ENCODE data around the gene JPT2. TPM values are rescaled to one million over a fixed set of nuclear protein-coding genes. Genes with fewer than 3 reads are reported as not detected.

Gene JPT2
- total and polyA plus RNA-seq, 2 experiments from 2014 or later = 43.8 to 139 TPM

GRCh38 chr16:1631931-1632637 lies 46.0 kb upstream of the JPT2 start:
- ATAC-seq (no peak), DNase-seq (ENCODE audit: low spot score) (no peak)
- H3K4me1 ChIP-seq (ENCODE audit: insufficient read depth) = no peaks in the 10 kb centered on the region
- H3K27me3 Mint-ChIP-seq (ENCODE audit: insufficient read depth, low read depth, poor library complexity) = no peaks in the 10 kb centered on the region
- no peaks in the 10 kb centered on the region; the same call in 2 of the 3 replicates for H3K9me3 Mint-ChIP-seq
- no peaks in the 10 kb centered on the region for H3K4me1 Mint-ChIP-seq
- H3K27ac Mint-ChIP-seq = no peak overlapping the region
- no peaks in the 10 kb centered on the region for H3K9me2 ChIP-seq (ENCODE audit: insufficient read depth)
- H3K79me2 ChIP-seq (replicated peaks; ENCODE audit: insufficient read depth) = peaks cover 71% of the 10 kb centered on the region
- no peak overlapping the region for H3K4me3 Mint-ChIP-seq
- no peaks in the 10 kb centered on the region for H3K36me3 ChIP-seq (ENCODE audit: insufficient read depth)
- H3K27ac ChIP-seq (ENCODE audit: low read depth) = no peak overlapping the region
- H3K4me3 ChIP-seq = no peak overlapping the region
- no peak overlapping the region for H2AFZ ChIP-seq
- TF ChIP-seq ZNF331 (CRISPR knock-in tag; IDR thresholded peaks at IDR 0.05; ENCODE audit: low read depth) (no peak), ETS1 (IDR thresholded peaks at IDR 0.05) (no peak), EZH2phosphoT487 (IDR thresholded peaks at IDR 0.05; ENCODE audit: unreplicated experiment) (no peak), POLR2AphosphoS5 (IDR thresholded peaks at IDR 0.05; ENCODE audit: low read depth) (no peak), EZH2 (IDR thresholded peaks at IDR 0.05; ENCODE audit: low read depth, unreplicated experiment) (no peak), ZNF114 (CRISPR knock-in tag; IDR thresholded peaks at IDR 0.05) (no peak), STAT1 (IDR thresholded peaks at IDR 0.05; ENCODE audit: unreplicated experiment) (no peak), NANOG (IDR thresholded peaks at IDR 0.05; ENCODE audit: borderline replicate concordance) (no peak), JUNB (IDR thresholded peaks at IDR 0.05; ENCODE audit: unreplicated experiment) (no peak), CREB1 (CRISPR knock-in tag; IDR thresholded peaks at IDR 0.05; ENCODE audit: low read depth) (no peak), CTCF (conservative IDR thresholded peaks at IDR 0.05; ENCODE audit: low read depth in 2 of 2) (no peak)
- TF ChIP-seq, protein P1, sequence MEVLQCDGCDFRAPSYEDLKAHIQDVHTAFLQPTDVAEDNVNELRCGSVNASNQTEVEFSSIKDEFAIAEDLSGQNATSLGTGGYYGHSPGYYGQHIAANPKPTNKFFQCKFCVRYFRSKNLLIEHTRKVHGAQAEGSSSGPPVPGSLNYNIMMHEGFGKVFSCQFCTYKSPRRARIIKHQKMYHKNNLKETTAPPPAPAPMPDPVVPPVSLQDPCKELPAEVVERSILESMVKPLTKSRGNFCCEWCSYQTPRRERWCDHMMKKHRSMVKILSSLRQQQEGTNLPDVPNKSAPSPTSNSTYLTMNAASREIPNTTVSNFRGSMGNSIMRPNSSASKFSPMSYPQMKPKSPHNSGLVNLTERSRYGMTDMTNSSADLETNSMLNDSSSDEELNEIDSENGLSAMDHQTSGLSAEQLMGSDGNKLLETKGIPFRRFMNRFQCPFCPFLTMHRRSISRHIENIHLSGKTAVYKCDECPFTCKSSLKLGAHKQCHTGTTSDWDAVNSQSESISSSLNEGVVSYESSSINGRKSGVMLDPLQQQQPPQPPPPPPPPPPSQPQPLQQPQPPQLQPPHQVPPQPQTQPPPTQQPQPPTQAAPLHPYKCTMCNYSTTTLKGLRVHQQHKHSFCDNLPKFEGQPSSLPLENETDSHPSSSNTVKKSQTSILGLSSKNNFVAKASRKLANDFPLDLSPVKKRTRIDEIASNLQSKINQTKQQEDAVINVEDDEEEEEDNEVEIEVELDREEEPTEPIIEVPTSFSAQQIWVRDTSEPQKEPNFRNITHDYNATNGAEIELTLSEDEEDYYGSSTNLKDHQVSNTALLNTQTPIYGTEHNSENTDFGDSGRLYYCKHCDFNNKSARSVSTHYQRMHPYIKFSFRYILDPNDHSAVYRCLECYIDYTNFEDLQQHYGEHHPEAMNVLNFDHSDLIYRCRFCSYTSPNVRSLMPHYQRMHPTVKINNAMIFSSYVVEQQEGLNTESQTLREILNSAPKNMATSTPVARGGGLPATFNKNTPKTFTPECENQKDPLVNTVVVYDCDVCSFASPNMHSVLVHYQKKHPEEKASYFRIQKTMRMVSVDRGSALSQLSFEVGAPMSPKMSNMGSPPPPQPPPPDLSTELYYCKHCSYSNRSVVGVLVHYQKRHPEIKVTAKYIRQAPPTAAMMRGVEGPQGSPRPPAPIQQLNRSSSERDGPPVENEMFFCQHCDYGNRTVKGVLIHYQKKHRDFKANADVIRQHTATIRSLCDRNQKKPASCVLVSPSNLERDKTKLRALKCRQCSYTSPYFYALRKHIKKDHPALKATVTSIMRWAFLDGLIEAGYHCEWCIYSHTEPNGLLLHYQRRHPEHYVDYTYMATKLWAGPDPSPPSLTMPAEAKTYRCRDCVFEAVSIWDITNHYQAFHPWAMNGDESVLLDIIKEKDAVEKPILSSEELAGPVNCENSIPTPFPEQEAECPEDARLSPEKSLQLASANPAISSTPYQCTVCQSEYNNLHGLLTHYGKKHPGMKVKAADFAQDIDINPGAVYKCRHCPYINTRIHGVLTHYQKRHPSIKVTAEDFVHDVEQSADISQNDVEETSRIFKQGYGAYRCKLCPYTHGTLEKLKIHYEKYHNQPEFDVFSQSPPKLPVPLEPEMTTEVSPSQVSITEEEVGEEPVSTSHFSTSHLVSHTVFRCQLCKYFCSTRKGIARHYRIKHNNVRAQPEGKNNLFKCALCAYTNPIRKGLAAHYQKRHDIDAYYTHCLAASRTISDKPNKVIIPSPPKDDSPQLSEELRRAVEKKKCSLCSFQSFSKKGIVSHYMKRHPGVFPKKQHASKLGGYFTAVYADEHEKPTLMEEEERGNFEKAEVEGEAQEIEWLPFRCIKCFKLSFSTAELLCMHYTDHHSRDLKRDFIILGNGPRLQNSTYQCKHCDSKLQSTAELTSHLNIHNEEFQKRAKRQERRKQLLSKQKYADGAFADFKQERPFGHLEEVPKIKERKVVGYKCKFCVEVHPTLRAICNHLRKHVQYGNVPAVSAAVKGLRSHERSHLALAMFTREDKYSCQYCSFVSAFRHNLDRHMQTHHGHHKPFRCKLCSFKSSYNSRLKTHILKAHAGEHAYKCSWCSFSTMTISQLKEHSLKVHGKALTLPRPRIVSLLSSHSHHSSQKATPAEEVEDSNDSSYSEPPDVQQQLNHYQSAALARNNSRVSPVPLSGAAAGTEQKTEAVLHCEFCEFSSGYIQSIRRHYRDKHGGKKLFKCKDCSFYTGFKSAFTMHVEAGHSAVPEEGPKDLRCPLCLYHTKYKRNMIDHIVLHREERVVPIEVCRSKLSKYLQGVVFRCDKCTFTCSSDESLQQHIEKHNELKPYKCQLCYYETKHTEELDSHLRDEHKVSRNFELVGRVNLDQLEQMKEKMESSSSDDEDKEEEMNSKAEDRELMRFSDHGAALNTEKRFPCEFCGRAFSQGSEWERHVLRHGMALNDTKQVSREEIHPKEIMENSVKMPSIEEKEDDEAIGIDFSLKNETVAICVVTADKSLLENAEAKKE (CRISPR knock-in tag; IDR thresholded peaks at IDR 0.05) = no peak
- TF ChIP-seq, protein P2, sequence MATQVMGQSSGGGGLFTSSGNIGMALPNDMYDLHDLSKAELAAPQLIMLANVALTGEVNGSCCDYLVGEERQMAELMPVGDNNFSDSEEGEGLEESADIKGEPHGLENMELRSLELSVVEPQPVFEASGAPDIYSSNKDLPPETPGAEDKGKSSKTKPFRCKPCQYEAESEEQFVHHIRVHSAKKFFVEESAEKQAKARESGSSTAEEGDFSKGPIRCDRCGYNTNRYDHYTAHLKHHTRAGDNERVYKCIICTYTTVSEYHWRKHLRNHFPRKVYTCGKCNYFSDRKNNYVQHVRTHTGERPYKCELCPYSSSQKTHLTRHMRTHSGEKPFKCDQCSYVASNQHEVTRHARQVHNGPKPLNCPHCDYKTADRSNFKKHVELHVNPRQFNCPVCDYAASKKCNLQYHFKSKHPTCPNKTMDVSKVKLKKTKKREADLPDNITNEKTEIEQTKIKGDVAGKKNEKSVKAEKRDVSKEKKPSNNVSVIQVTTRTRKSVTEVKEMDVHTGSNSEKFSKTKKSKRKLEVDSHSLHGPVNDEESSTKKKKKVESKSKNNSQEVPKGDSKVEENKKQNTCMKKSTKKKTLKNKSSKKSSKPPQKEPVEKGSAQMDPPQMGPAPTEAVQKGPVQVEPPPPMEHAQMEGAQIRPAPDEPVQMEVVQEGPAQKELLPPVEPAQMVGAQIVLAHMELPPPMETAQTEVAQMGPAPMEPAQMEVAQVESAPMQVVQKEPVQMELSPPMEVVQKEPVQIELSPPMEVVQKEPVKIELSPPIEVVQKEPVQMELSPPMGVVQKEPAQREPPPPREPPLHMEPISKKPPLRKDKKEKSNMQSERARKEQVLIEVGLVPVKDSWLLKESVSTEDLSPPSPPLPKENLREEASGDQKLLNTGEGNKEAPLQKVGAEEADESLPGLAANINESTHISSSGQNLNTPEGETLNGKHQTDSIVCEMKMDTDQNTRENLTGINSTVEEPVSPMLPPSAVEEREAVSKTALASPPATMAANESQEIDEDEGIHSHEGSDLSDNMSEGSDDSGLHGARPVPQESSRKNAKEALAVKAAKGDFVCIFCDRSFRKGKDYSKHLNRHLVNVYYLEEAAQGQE (IDR thresholded peaks at IDR 0.05; ENCODE audit: unreplicated experiment) = no peak
- H3F3A ChIP-seq (replicated peaks; ENCODE audit: low read depth) = no peaks in the 10 kb centered on the region
- no peak overlapping the region for H3K4me2 ChIP-seq
- H3K36me3 Mint-ChIP-seq (ENCODE audit: low read depth) = peaks cover 42% of the 10 kb centered on the region
- H4K20me1 ChIP-seq (replicated peaks; ENCODE audit: insufficient read depth) = peaks cover 41% of the 10 kb centered on the region
- no peaks in the 10 kb centered on the region for H3K27me3 ChIP-seq (ENCODE audit: insufficient read depth)
